Measurements from ENCODE around the gene AGAP1. TPM values are rescaled to one million over a fixed set of nuclear protein-coding genes. Genes with fewer than 3 reads are reported as not detected.

The AGAP1 gene
- total RNA-seq, 2 donors from 2014 or later, result 19.1 to 20.8 TPM

DNA sequence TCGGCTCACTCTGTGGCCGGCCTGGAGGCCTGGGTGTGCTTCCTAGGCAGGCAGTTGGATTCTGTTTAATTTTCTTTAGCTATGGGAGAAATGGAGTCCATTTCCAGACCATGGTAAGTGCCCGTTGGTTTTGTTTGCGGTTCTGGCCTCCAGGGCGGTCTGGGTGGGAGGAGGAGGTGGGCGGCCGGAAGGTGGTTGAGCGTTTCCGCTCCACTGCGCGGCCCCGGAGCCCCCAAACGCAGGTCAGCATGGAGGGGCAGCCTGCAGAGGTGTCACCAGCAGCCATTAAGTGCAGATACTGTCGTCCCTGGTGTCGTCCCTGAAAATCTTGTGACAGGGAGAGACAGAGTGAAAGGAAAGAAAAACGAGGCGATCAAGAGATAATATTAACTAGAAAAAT is 370.5 kb downstream of the AGAP1 start:
- ATAC-seq (ENCODE audit: insufficient number of reproducible peaks, low FRiP score, low read depth) (no peak), DNase-seq (ENCODE audit: low spot score) (no peak)
- no peak overlapping the region for H3K4me3 ChIP-seq

DNA sequence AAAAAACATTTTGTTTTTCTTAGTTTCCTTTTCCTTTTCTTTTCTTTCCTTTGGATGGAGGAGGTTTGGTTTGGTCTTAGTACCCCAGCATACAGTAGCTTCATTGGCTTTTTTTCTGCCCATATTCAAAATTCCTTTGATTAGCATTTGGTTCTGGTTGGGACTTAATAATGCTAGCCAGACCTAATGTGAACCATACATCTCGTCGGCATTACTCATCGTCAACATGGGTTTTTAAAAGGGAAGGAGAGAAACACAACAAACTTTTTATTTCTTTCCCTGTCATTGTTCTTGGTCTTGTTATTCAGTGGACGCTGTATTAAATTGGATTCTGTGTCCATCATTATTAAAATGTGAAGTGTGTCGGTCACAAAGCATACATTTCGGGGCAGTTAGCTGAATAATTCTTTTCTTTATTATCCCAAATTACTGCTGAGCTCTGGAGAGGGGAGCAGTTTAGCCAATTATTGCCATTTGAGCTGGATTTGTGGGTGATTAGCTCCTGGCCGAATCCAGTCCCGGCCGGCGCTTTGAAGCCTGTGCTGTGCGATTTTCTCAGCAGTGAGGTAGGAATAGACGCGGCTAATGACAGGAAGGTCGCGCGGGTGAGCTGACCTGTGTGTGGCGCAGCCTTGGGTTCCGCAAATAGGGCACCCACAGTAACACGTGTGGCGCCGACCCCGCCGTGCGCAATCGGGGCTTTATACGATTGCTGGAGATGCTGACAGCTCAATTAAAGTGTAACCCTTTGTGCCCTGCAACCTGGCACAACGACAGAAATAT is 371.1 kb downstream of the AGAP1 start:
- Histone ChIP-seq H3K9me3 (no peaks in the 10 kb centered on the region), H3K4me1 (ENCODE audit: control insufficient read depth in 1 of 2, low read depth in 2 of 2) (no peaks in the 10 kb centered on the region), H3K4me3 (no peak overlapping the region), H3K36me3 (no peaks in the 10 kb centered on the region), H3K27me3 (replicated peaks; ENCODE audit: insufficient read depth) (no peaks in the 10 kb centered on the region), H3K27ac (no peak overlapping the region)
- DNase-seq (ENCODE audit: low spot score), result no peak
- no peak for ATAC-seq (ENCODE audit: insufficient number of reproducible peaks, low FRiP score, low read depth)
- TF ChIP-seq, protein P1, sequence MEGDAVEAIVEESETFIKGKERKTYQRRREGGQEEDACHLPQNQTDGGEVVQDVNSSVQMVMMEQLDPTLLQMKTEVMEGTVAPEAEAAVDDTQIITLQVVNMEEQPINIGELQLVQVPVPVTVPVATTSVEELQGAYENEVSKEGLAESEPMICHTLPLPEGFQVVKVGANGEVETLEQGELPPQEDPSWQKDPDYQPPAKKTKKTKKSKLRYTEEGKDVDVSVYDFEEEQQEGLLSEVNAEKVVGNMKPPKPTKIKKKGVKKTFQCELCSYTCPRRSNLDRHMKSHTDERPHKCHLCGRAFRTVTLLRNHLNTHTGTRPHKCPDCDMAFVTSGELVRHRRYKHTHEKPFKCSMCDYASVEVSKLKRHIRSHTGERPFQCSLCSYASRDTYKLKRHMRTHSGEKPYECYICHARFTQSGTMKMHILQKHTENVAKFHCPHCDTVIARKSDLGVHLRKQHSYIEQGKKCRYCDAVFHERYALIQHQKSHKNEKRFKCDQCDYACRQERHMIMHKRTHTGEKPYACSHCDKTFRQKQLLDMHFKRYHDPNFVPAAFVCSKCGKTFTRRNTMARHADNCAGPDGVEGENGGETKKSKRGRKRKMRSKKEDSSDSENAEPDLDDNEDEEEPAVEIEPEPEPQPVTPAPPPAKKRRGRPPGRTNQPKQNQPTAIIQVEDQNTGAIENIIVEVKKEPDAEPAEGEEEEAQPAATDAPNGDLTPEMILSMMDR (IDR thresholded peaks at IDR 0.05), result no peak

More for the DNA sequence above, 370.5 kb downstream of the AGAP1 start:
- H3K36me3 ChIP-seq, result no peaks in the 10 kb centered on the region
- no peaks in the 10 kb centered on the region for H3K4me1 ChIP-seq (ENCODE audit: control insufficient read depth in 1 of 2, low read depth in 2 of 2)
- H3K27me3 ChIP-seq (replicated peaks; ENCODE audit: insufficient read depth), result no peaks in the 10 kb centered on the region
- TF ChIP-seq, protein P1 (IDR thresholded peaks at IDR 0.05), result no peak
- H3K27ac ChIP-seq, result no peak overlapping the region
- H3K9me3 ChIP-seq, result no peaks in the 10 kb centered on the region

DNA sequence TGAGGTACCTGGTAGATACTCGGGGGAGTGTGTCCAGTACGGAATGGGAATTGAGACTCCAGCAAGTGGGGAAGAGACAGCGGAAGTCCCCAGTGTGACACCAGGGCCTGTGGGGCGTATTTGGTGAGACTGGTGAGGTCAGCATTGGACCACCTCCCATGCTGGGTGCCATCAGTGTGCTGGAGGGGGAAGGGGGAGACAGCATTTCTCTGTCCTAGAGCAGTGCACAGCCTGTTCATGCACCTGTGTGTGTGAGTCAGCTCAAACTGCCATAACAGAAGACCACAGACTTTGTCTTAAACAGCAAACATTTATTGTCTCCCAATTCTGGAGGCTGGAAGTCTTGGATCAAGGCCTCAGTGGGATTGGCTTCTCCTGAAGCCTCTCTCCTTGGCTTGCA is 372.5 kb downstream of the AGAP1 start:
- ATAC-seq (ENCODE audit: insufficient number of reproducible peaks, low FRiP score, low read depth), result no peak
- H3K27me3 ChIP-seq (replicated peaks; ENCODE audit: insufficient read depth), result no peaks in the 10 kb centered on the region
- no peak overlapping the region for H3K4me3 ChIP-seq
- no peak for DNase-seq (ENCODE audit: low spot score)
- no peaks in the 10 kb centered on the region for H3K36me3 ChIP-seq
- peaks cover 11% of the 10 kb centered on the region for H3K9me3 ChIP-seq
- TF ChIP-seq, protein P1 (IDR thresholded peaks at IDR 0.05), result no peak
- H3K4me1 ChIP-seq (ENCODE audit: control insufficient read depth in 1 of 2, low read depth in 2 of 2), result no peaks in the 10 kb centered on the region
- H3K27ac ChIP-seq, result no peak overlapping the region

DNA sequence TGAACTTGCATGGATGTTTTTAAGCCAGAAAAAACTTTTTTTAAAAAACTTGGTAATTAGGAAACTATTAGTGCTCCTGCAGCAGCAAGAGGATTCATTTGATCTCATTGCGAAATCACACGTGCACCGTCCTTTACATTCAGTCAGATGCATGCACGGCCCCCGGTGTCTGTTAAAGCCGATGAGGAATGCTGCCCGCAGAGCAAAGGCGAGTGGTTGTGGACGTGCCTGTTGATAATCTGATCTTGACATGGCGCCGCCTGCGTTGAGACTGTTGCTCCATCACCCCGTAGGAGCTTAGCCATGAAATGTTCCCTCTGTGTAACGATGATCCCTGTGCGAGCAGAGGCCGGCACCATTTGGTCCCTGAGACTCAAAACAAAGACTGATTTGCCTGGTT is 374.4 kb downstream of the AGAP1 start:
- DNase-seq (ENCODE audit: low spot score) (no peak), ATAC-seq (ENCODE audit: insufficient number of reproducible peaks, low FRiP score, low read depth) (no peak)
- H3K4me3 ChIP-seq, result no peak overlapping the region
- TF ChIP-seq, protein P1 (IDR thresholded peaks at IDR 0.05), result no peak
- H3K36me3 ChIP-seq, result no peaks in the 10 kb centered on the region
- H3K27me3 ChIP-seq (replicated peaks; ENCODE audit: insufficient read depth), result no peaks in the 10 kb centered on the region
- H3K4me1 ChIP-seq (ENCODE audit: control insufficient read depth in 1 of 2, low read depth in 2 of 2), result no peaks in the 10 kb centered on the region
- H3K27ac ChIP-seq, result no peak overlapping the region
- peaks cover 11% of the 10 kb centered on the region for H3K9me3 ChIP-seq

DNA sequence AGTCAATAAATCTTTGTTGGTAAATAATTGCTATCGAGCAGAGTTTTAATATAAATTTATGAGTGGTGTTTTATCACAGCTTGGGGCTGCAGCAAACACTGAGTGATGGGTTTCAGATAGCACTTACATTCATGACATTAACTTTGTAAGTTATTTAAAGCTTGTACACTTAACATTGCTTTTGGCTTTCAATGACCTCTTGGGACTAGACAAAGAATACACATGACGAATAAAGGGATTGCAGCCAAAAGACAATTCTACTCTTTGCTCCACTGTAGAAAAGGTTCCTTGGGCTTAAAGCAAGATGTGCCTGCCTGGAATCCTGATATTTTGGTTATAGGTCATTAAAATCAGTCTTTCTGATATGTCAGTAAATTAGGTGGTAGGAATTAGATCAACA is 374.8 kb downstream of the AGAP1 start:
- H3K4me1 ChIP-seq (ENCODE audit: control insufficient read depth in 1 of 2, low read depth in 2 of 2), result no peaks in the 10 kb centered on the region
- H3K36me3 ChIP-seq, result no peaks in the 10 kb centered on the region
- H3K9me3 ChIP-seq, result peaks cover 11% of the 10 kb centered on the region
- TF ChIP-seq, protein P1 (IDR thresholded peaks at IDR 0.05), result no peak
- ATAC-seq (ENCODE audit: insufficient number of reproducible peaks, low FRiP score, low read depth), result no peak
- no peak overlapping the region for H3K27ac ChIP-seq
- no peak for DNase-seq (ENCODE audit: low spot score)
- H3K27me3 ChIP-seq (replicated peaks; ENCODE audit: insufficient read depth), result no peaks in the 10 kb centered on the region
- H3K4me3 ChIP-seq, result no peak overlapping the region

All from thoracic aorta (tissue), 2 donors.